GM18517 (cell line): Measurements from ENCODE around the gene NAGK.
"Not testable (repeated sequence)": the region's sequence is repeated elsewhere in the genome, so short reads cannot be mapped to it uniquely, and the experiment has no call there.

Experiments
- ATAC-seq: cut with Tn5 transposase; IDR thresholded peaks from one replicate; pipeline ENCODE4 v1.9.1; 2021; ENCODE audit warnings: mild to moderate bottlenecking, moderate library complexity; ENCODE audit not compliant: unreplicated experiment

The NAGK gene

DNA sequence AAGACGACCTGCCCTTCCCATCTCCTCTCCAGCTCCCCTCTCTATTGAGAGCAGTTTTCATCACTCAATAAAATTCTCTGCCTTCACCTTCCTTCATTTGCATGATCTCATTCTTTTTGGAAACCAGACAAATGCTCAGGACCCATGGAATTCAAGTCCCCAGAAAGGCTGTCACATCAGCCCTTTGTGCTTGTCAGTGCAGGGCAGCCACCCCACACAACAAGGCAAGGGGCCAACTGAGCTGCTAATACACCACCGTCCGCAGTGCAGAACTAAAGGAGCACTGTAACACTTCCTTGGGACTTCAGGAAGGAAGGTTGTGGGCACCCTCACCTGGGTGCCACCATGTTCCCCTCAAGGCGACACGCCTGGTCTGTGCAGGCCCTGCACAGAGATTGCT, 35.4 kb downstream of the NAGK start:
- no peak for ATAC-seq

DNA sequence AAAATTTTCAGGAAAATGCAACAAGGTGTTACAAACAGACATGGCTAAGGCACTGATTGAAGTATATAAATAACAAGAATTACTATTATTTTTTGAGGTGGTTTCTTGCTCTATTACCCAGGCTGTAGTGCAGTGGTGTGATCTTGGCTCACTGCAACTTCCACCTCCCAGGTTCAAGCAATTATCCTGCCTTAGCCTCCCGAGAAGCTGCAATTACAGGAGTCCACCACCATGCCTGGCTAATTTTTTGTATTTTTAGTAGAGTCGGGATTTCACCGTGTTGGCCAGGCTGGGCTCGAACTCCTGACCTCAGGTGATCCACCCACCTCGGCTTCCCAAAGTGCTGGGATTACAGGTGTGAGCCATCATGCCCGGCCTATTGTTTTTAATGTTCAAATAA, 38.0 kb downstream of the NAGK start:
- ATAC-seq, result not testable (repeated sequence)

DNA sequence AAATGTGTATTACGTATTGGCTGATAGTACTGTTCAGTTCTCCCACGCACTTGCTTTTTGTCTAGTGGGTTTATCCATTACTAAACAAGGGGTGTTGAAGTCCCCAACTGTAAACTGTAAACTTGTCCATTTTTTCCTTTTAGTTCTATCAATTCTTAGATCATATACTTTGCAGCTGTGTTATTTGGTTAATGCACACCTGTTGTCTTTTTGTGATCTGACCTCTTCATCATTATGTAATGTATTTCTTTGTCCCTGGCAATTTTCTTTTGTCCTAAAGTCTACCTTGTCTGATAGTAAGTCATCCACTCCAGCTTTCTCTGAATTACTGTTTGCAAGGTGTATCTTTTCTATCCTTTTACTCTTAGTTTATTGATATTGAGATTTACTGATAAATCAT, 39.6 kb downstream of the NAGK start:
- no peak for ATAC-seq

DNA sequence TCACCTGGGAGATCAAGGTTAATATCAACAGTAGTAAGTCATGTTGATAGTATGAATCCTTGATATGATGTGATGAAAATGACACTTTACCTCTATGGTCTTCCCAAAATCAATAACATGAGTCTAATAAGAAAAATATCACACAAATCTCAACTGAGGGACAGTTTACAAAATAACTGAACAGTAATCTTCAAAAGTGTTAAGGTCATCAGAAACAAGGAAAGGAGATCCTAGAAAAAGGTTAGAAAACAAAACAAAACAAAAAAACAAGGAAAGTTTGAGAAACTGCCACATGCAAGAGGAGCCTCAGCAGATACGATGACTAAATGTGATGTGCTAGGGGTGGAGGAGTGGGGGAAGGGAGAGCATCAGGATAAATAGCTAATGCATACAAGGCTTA, 45.4 kb downstream of the NAGK start:
- no peak for ATAC-seq

DNA sequence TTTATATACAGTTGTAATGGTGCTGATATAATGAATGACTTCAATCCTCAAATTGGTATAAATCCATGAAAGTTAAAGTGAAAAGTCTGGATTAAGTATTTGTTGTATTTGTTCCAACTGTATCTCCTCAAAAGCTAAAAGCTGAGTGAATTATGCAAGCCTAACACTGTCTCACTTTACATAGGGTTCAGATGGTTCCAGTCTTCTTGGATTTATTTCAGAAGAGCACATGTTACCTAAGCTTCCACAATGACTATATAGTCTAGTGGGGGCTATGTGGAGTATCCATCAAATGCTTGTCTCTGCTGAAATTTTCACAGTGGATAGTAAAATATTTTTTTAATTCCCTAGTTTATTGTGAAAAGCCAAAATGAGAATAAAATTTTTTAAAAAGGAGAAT, 48.6 kb downstream of the NAGK start:
- ATAC-seq, result no peak

DNA sequence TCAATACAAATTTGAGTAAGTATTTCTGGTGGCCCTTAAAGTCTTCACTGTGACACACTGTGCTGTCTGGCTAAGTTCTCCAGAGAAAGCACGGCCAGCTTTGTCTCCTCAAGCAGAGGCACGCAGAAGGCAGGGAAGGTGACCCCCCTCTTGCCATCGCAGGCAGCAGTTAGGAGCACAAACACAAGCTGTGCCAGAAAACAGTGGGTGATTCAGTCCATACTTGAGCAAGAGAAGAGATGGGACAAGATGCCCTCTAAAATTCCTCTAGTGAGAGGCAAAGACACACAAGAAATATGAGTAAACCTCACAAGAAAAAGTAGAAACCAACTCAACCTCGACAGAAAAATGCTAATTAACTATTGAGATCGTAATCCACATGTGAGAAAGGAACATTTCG, 51.7 kb downstream of the NAGK start:
- ATAC-seq, result no peak

DNA sequence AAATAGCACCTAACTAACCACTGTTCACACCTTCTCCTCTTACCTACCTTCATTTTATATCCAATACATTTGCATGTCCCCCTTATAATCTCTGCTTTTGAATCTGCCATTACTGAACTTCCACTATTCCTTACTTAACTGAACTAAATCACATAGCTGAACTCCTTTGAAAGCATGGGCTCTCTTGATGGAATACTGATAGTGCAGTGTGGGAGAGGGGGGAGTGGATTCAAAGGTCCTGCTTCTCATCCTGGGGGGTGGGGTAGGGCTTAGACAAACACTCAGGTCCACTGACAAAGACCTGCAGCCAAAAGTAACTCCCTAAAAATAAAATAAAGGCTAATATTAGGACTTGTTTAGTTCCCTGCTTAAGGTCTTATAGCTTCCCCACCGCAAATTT, 53.0 kb downstream of the NAGK start:
- no peak for ATAC-seq

DNA sequence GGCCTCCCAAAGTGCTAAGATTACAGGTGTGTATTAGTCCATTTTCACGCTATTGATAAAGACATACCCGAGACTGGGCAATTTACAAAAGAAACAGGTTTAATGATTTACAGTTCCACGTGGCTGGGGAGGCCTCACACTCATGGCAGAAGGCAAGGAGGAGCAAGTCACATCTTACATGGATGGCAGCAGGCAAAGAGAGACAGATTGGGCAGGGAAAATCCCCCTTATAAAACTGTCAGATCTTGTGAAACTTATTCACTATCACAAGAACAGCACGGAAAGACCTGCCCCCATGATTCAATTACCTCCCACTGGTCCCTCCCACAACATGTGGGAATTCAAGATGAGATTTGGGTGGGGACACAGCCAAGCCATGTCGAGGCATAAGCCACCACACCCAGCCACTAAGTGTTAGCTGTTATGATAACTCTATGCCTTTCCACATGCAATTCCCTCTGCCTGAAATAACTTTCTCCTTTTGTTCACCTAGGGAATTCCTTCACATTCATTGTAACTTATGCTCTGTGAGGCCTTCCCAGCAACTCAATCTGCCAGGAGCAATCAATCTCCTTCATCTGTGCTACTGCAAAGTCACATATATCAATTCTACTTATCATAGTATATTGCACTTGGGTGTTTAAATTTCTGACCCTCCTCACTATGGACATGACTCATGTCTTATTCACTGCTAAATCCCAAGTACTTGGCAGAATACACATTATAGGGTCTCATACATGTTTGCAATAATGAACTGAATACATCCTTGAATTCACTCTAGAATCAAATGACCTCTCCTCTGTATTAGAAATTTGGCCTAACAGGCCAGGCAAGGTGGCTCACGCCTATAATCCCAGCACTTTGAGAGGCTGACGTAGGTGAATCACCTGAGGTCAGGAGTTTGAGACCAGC, 54.2 kb downstream of the NAGK start:
- ATAC-seq, result no peak

DNA sequence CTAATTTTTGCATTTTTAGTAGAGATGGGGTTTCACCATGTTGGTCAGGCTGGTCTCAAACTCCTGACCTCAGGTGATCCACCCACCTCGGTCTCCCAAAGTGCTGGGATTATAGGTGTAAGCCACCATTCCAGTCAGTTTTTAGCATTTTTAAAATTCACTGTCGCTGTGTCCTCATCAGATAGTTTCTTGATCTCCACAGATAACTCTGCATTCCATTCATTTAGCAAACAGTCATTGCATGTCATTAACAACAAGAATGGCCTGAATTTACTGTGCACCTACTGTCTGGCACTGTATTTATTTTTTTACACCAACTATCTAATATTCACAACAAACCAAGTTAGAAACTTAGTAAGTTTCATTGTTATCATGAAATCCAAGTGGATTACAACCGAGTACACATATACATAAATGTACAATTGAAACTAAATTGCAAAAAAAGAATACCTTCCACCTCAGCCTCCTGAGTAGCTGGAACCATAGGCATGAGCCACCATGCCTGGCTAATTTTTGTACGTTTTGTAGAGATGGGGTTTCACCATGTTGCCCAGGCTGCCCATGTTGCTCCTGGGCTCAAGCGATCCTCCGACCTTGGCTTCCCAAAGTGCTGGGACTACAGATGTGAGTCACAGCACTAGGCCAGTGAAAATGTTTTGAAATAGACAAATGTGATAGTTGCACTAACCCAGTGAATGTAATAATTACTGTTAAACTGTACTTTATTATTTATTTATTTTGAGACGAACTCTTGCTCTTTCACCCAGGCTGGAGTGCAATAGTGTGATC, 57.3 kb downstream of the NAGK start:
- ATAC-seq, result no peak

DNA sequence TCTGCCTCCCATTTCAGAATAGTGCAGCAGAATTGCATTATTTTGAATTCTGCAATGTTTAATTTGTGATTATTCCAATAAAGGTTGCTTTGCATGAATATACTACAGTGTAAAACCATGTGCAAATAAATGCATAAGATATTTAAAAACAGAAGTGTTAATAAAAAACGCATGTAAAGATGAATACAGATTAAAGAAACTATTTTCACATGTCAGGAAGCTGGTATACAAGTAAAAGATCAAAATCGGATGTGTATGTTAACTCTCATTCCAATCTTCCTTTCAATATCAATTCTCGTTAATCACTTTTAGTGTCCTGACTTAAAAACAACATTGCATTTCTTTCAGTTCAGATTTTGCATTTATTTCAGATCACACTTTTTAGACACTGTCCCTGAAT, 58.5 kb downstream of the NAGK start:
- ATAC-seq, result no peak
